Stimulated activated CD8-positive, alpha-beta memory T cell treated with anti-CD3 and anti-CD28 coated beads, Interleukin-15, amount 100 ng/mL, for 4 hours (primary cell): Measurements from ENCODE around the gene DBR1.

Experiments used
- DNase-seq, 2 donors: peaks; one replicate each; pipeline ENCODE4 v3.0.0-alpha.2; 2020; ENCODE audit warnings: low read depth in 2 of 2

DBR1 gene, protein sequence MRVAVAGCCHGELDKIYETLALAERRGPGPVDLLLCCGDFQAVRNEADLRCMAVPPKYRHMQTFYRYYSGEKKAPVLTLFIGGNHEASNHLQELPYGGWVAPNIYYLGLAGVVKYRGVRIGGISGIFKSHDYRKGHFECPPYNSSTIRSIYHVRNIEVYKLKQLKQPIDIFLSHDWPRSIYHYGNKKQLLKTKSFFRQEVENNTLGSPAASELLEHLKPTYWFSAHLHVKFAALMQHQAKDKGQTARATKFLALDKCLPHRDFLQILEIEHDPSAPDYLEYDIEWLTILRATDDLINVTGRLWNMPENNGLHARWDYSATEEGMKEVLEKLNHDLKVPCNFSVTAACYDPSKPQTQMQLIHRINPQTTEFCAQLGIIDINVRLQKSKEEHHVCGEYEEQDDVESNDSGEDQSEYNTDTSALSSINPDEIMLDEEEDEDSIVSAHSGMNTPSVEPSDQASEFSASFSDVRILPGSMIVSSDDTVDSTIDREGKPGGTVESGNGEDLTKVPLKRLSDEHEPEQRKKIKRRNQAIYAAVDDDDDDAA

DNA sequence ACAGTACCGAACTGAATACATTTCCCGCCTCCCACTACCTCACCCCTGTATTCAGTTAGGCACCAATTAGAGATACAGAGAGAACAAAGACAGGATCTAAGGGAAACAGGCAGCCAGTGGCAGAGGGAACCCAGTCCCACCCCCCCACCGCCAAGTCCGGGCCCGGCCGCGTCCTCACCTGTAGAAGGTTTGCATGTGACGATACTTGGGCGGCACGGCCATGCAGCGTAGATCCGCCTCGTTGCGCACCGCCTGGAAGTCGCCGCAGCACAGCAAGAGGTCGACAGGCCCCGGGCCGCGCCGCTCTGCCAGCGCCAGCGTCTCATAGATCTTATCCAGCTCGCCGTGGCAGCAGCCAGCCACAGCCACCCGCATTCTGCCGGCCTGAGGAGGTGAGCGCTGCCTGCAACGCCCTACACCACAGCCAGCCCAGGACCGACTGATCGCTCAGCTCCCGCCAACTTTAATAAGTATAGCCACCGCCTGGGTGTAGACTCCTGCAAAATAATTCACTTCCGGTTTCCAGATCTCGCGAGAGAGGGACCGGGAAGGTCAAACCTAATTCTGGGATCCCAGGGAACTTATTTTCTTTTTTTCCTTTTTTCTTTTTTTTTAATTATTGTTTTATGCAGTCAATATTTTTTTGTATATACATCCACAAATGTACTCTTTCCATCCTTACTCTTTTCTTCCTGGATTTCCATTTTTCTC, at the start of gene DBR1:
TSS of gene DBR1 (minus strand) at position 501 of the 711 bp plus-strand sequence. CDS start at position 375, 126 bp downstream.
- peak; percentile 44 to 53 for DNase-seq

DNA sequence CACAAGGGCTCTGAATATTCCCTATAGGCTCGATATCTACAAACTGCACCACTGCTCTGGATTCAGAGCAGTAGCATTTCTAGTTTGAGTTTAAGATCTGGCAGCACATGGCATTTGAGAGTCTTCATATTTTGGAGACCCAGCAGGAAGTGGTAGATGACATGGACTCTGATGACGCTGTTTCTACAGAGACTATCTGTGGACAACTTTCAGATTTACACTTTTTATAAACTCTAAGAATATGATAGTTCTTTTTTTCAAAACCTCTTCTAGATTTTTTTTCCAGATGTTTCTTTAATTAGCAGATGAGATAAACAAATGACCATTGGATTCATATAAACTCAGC, 48.2 kb upstream of the DBR1 start:
- DNase-seq: no peak

GRCh38 chr3:138222131-138222941, 47.6 kb upstream of the DBR1 start:
- no peak for DNase-seq

- DNase-seq: no peak
These were observed 46.1 kb upstream of the DBR1 start for GRCh38 chr3:138220788-138221187.

DNA sequence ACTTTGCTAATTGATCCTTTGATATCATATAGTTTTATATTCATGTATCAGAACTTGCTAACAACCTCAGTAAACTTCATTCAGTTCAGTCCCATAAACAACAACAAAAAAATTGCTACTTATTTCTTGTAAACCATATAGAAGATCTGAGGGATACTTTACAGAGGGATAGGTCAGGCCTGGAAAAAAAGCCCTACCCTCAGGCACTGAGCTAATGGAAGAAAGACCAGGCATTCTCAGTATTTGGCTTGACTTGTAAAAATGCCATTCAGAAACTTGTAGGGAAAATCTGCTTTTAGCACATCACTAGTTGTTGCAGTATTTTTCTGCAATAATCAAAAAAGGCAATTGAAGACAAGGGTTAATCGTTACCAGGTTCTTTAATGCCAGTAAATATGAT, 45.5 kb upstream of the DBR1 start:
- no peak for DNase-seq

DNA sequence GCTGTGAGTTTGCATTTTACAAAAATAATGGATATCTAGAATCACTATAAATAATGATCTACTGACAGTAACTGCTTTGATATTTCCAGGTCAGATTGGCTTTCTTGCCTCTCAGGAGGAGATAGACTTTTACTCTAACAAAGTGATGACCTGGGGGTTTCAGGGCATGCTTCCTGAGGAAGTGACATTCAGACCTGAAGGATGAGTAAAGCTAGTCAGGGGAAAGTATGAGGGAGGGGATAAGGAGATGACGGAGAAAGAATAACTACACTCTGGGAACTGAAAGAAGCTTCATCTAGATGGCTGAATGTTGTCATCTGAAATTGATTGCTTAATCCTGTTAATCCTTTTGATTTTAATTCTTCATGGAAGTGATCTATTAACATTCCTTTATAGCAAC, 44.5 kb upstream of the DBR1 start:
- DNase-seq: no peak

DNA sequence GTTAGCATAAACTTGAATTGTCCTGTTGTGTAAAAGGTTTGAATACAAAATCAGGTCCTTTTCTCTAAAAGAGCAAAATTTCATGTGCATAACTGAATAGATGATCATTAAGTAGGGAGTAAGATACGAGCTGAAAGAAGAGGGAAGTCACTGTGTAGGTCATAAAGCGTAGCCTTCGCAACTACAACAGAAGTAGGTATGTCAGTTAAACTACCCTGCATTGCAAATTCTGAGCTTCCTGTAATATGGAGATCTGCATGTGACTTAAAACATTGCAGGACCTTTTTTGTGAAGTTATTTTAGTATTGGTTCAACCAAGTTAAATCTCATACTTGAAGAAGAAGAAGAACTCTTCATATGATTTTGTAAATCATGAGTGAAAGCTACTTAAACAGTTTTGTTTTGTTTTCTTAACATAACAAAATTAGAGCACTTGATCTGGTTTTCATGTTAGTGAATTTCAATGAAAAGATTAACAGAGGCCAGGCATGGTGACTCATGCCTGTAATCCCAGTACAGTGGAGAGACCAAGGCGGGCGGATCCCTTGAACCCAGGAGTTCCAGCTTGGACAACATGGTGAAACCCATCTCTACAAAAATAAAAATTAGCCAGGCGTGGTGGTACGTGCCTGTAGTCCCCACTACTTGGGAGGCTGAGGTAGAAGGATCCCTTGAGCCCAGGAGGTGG, 38.8 kb upstream of the DBR1 start:
- DNase-seq: no peak

GRCh38 chr3:138210528-138210927, 35.8 kb upstream of the DBR1 start:
- no peak for DNase-seq

- DNase-seq: no peak
These were observed 31.5 kb upstream of the DBR1 start for GRCh38 chr3:138206196-138206595.

DNA sequence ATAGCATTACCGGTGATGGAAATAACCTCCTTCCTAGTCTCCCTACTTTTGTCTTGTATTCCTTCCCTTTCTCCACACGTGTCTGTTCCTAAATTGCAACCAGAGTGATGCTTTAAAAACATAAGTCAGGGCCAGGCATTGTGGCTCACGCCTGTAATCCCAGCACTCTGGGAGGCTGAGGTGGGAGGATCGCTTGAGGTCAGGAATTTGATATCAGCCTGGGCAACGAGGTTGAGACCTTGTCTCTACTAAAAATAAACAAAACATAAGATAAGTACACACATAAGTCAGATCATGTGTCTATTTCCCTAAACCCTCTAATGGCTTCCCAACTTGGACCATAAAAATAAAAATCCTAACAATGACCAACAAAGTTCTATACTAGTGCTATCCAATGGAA, 30.8 kb upstream of the DBR1 start:
- no peak for DNase-seq

DNA sequence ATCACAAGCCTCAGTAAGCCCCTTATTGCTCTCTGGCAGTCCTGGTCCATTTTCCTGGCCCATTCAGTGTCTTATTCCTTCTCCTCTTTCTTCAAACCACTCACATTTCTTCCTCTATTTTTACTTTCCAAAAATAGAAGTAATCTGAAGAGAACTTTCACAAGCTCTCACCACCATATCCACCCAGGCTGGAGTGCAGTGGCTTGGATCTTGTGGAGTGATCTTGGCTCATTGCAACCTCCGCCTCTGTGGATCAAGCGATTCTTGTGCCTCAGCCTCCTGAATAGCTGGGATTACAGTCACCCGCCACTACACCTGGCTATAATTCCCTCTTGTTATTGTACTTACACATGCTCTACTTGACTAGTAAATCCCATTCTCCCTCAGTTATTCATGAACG, 29.2 kb upstream of the DBR1 start:
- no peak for DNase-seq

GRCh38 chr3:138202945-138203701, 28.4 kb upstream of the DBR1 start:
- no peak for DNase-seq

DNA sequence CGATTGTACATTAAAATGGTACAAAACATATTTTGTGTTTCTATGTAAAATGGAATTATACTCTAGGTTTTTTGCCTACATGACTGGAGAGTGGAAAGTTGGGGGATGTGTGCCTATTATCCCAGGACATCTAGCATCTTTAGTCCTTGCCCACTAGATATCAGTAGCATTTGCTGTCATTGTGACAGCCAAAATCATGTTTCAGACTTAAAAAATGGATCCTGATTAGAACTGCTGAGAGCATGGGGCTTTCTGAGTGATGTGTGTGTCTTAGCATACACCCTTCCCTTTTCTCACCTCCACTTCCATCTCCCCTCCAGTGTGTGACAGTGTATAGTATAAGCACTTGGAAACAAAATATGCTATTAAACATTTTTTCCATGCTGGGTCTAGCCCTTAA, 25.7 kb upstream of the DBR1 start:
- no peak for DNase-seq

GRCh38 chr3:138199851-138200250, 25.1 kb upstream of the DBR1 start:
- no peak for DNase-seq

- no peak for DNase-seq
These were observed 22.8 kb upstream of the DBR1 start for GRCh38 chr3:138197524-138197923.

DNA sequence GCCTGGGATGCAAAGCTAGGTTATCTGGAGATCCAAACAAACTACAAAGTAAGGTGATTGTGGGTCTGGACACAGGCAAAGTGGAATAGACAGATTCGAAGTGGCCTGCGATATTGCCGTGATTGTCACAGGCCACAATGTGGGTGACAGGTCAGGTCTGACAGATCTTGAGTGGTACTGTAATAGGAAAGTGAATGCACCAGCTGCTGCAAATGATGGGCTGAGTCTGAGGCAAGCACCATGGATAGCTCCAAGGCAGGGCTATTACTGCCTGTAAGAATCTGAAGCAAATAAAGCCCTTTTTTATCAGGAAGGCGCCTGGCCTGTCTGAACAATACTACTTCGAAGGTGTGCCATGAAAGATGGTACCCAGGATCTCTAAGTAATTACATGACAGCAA, 22.3 kb upstream of the DBR1 start:
- DNase-seq: no peak

- DNase-seq: no peak
These were observed 21.3 kb upstream of the DBR1 start for GRCh38 chr3:138196023-138196422.

DNA sequence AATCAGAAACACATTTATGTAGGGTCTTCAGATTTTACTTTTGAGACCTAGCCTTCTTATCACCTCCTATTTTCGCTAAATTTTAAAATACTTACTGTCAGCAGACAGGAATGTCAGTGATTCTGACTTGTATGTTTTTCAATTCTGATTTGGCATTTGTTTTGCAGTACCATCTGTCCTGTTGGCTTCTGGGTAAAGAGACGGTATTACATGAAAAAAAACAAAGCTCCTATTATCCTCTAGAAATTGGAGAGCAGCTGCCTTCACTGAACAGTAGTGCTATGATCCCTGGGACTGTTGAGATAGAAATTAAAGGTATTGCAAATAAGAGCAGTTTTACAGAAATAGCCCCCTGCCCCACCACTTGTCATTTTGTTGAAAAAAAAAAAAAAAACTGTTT, 20.8 kb upstream of the DBR1 start:
- DNase-seq: no peak

DNA sequence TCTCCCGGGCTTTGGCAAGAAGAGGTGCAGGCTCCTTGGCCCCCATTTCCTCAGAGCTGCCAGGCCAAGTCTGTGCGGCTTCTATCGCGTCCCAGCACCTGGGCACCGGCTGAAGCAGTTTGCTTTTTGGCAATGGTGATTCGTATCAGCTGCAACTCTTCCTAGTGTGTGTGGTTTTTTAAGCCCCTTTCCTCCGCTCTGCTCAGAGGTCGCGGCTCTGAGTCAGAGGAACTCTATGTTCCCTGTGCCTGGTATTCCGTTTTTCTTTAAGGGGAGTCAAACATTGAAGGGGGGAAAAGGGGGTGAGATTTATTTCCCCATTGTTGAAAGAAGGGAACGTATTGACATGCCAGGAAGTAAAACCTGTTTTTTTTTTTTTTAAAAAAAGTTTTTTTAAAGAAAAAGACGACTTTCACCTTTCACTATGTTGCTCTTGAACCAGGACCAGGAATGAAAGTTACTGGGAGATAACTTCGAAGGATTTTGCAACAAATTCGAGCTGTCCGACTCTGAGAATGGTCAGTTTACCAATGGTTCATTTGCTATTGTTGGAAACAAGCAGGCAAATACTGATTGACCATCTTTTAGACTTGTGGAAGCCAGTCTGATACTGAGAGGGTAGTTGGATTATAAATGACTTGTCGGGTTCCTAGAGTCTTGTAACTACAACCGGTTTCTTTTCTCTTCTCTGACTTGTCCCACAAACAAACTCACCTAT, 13.5 kb upstream of the DBR1 start:
- peak in 1 of 2 donors; percentile 3 for DNase-seq

GRCh38 chr3:138187296-138188012, 12.7 kb upstream of the DBR1 start, which contains the start of gene ARMC8:
Gene ARMC8 (plus strand): TSS chr3:138187301. CDS start chr3:138187555, 254 bp downstream.
- no peak for DNase-seq
